HepG2 (cell line): ENCODE data around the gene EPS8. TPM values are rescaled to one million over a fixed set of nuclear protein-coding genes. Genes with fewer than 3 reads are reported as not detected.

ENCODE experiments used
- ATAC-seq: fragments of 200-7000 bp; cut with Tn5 transposase; 3 replicates; pipeline ENCODE4 v1.9.1; 2020; ENCODE audit warnings: mild to moderate bottlenecking, moderate library complexity
- BruUV-seq: library from RNA; stranded (reverse); fragments of 400-500 nt; replicated peaks from 2 replicates; lab custom pipeline; 2021; lab: Mats Ljungman, UMichigan
- CTCF ChIA-PET: fragments of 300-600 bp; formaldehyde crosslinking; extraction: SDS; loops from one replicate; lab custom pipeline; 2021; ENCODE audit warnings: low total read pairs, inconsistent platforms, low intra/inter-chr PET ratio; lab: Yijun Ruan, JAX
- POLR2A ChIA-PET: fragments of 350-600 bp; sonication (Branson Sonifier 250); formaldehyde crosslinking; loops from one replicate; lab custom pipeline; 2020; ENCODE audit warnings: antibody characterized with exemption, inconsistent platforms; lab: Yijun Ruan, JAX
- DNase-seq: peaks from one replicate; pipeline ENCODE4 v3.0.0-alpha.2; 2015; ENCODE audit warnings: low spot score
- FAIRE-seq: peaks from 3 replicates; lab custom pipeline; 2011; peaks lifted over from hg19 to GRCh38; lab: Jason Lieb, UNC
- H2AFZ ChIP-seq: one replicate; pipeline ENCODE4 v1.6.1; 2011; ENCODE audit warnings: low read length, inconsistent platforms
- H3K27ac ChIP-seq: fragments of 300-600 bp; 3 replicates; pipeline ENCODE4 v1.8.0; 2011; ENCODE audit warnings: mixed run types, mild to moderate bottlenecking, mixed read lengths, low read length, inconsistent platforms; ENCODE audit not compliant: insufficient read depth; ENCODE audit errors: extremely low read length
- H3K27me3 ChIP-seq, 2 experiments: fragments of 200-600 bp in 1 of 2; 2 replicates in 1 of 2; 3 replicates in 1 of 2; pipeline versions ENCODE4 v1.6.0 to v1.8.0; 2011; ENCODE audit warnings: low read length in 2 of 2, mild to moderate bottlenecking in 2 of 2, moderate library complexity in 2 of 2, inconsistent platforms in 1 of 2; ENCODE audit not compliant: insufficient read depth in 2 of 2, control insufficient read depth in 1 of 2
- H3K36me3 ChIP-seq, 2 experiments: fragments of 200-600 bp in 1 of 2; replicated peaks in 1 of 2; 2 replicates in 1 of 2; 3 replicates in 1 of 2; pipeline versions ENCODE4 v1.5.1 to v1.8.0; 2011; ENCODE audit warnings: low read length in 2 of 2, inconsistent platforms in 1 of 2; ENCODE audit not compliant: insufficient read depth in 2 of 2, control insufficient read depth in 1 of 2
- H3K4me1 ChIP-seq: 2 replicates; pipeline ENCODE4 v1.5.1; 2012; ENCODE audit warnings: low read length, inconsistent platforms; ENCODE audit not compliant: insufficient read depth
- H3K4me2 ChIP-seq: 2 replicates; pipeline ENCODE4 v1.6.0; 2011; ENCODE audit warnings: low read depth, low read length, inconsistent platforms
- H3K4me3 ChIP-seq, 3 experiments: fragments of 200-600 bp in 1 of 3; sonication (generic), shearing (Covaris generic) in 1 of 3; replicated peaks in 1 of 3; 2 replicates each; pipeline ENCODE4 v1.5.1; 2011 to 2016; ENCODE audit warnings: low read length in 3 of 3, inconsistent platforms in 2 of 3, low read depth in 2 of 3, mild to moderate bottlenecking in 2 of 3, control low read depth in 1 of 3, mixed read lengths in 1 of 3; ENCODE audit not compliant: insufficient read depth in 1 of 3
- H3K79me2 ChIP-seq: one replicate; pipeline ENCODE4 v1.6.1; 2011; ENCODE audit warnings: low read length, inconsistent platforms; ENCODE audit not compliant: insufficient read depth
- H3K9ac ChIP-seq: 2 replicates; pipeline ENCODE4 v1.6.0; 2011; ENCODE audit warnings: mild to moderate bottlenecking, low read depth, low read length, inconsistent platforms; ENCODE audit not compliant: insufficient read depth
- H3K9me3 ChIP-seq: 2 replicates; pipeline ENCODE4 v1.5.1; 2012; ENCODE audit warnings: mild to moderate bottlenecking, low read length
- H4K20me1 ChIP-seq: 2 replicates; pipeline ENCODE4 v1.6.0; 2011; ENCODE audit warnings: inconsistent platforms, mild to moderate bottlenecking, low read length, moderate library complexity; ENCODE audit not compliant: insufficient read depth
- FUBP1 ChIP-seq: sonication (generic); formaldehyde crosslinking; IDR thresholded peaks from 2 replicates; pipeline ENCODE4 v1.5.1; 2020; ENCODE audit warnings: missing genetic modification reagents, mild to moderate bottlenecking, borderline replicate concordance
- IRF2 ChIP-seq: IDR thresholded peaks from 2 replicates; pipeline ENCODE4 v1.6.1; 2018; ENCODE audit warnings: missing genetic modification reagents, missing compliant biosample characterization
- MTA1 ChIP-seq: sonication (generic); formaldehyde crosslinking; IDR thresholded peaks from 2 replicates; pipeline ENCODE4 v1.4.0; 2020; ENCODE audit warnings: missing genetic modification reagents, mild to moderate bottlenecking, borderline replicate concordance
- NKX3-1 ChIP-seq: sonication (generic); formaldehyde crosslinking; IDR thresholded peaks from 2 replicates; pipeline ENCODE4 v1.5.0; 2020; ENCODE audit warnings: missing genetic modification reagents
- ZNF18 ChIP-seq: sonication (generic); formaldehyde crosslinking; IDR thresholded peaks from 2 replicates; pipeline ENCODE4 v1.8.0; 2022; ENCODE audit warnings: mild to moderate bottlenecking, missing genetic modification reagents; ENCODE audit not compliant: insufficient replicate concordance
- ZNF431 ChIP-seq: sonication (generic); formaldehyde crosslinking; IDR thresholded peaks from 2 replicates; pipeline ENCODE4 v1.9.0; 2022; ENCODE audit warnings: missing genetic modification reagents, low read depth, mild to moderate bottlenecking, borderline replicate concordance
- WGBS: methylation state at CpG from one replicate; pipeline ENCODE4 v1.1.6; 2017; ENCODE audit warnings: low lambda C conversion rate; 5-methylcytosine and 5-hydroxymethylcytosine counted together
- in situ Hi-C: cut with HindIII; loops from 2 replicates; pipeline ENCODE4 v1.10.0; 2017; ENCODE audit warnings: low pct_unique_long_range_greater_than_20kb; ENCODE audit not compliant: extremely low pct_ligation_motif_present
- intact Hi-C: fragments of 100-400 bp; cut with micrococcal nuclease; formaldehyde crosslinking; loops from one replicate; pipeline ENCODE4 v1.10.0; 2022; ENCODE audit not compliant: unreplicated experiment
- polyA plus RNA-seq, 8 experiments: library from polyadenylated mRNA; depleted of rRNA in 3 of 8; stranded (reverse) in 7 of 8; unstranded in 1 of 8; fragments of >200 nt; fragmentation: Illumina TruSeq in 4 of 8; extraction: Trizol in 4 of 8; gene quantifications; 2 replicates each; pipeline versions ENCODE4 v1.2.1 to v1.2.3, GENCODE V29; 2011 to 2016; ENCODE audit warnings: low read depth in 4 of 8, missing spikeins in 1 of 8, mixed read lengths in 1 of 8; ENCODE audit not compliant: insufficient read depth in 1 of 8
- total RNA-seq, 5 experiments: library from RNA; depleted of rRNA; stranded (reverse); fragments of >200 nt; fragmentation: Illumina TruSeq; extraction: Trizol; gene quantifications; 2 replicates each; pipeline ENCODE4 v1.2.3, GENCODE V29; 2016; ENCODE audit warnings: low read depth in 1 of 5

Gene EPS8
- total and polyA plus RNA-seq, 2 of the 13 experiments (the other 11 are each of a cell fraction or from before 2014, with no cell fraction given): 37.1 to 43.4 TPM

DNA sequence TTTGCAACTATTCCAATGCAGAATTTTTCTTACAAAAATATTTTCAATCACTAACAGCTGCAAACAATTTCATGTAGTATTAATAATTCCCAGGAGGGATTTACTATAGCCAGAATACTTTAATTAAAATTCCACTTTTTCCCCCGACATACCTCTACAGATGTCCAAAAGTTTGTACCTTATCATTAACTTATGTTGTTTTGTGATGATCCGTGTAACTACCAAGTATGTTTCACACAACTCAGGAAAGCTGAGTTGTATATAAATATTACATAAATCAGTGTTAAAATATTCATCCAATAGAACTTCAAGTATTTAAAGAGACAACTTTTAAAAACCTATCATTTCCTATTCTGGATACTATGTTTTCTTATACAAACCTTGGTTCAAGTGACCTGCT lies 2.4 kb downstream of the EPS8 start:
- Histone ChIP-seq H3K4me3 (peak overlapping the region; percentile 3 to 92 (median 91); a peak in 4 of 6 replicates), H4K20me1 (no peaks in the 10 kb centered on the region; the same call in 1 of the 2 replicates), H2AFZ (no peak overlapping the region), H3K79me2 (peaks cover 67% of the 10 kb centered on the region), H3K4me1 (peaks cover 66% of the 10 kb centered on the region), H3K27ac (no peak overlapping the region), H3K9me3 (no peaks in the 10 kb centered on the region), H3K36me3 (no peaks in the 10 kb centered on the region), H3K27me3 (no peaks in the 10 kb centered on the region; a peak in 1 of 5 replicates), H3K9ac (no peak overlapping the region), H3K4me2 (peak overlapping the region; percentile 73)
- intact Hi-C loops (no loop called here), in situ Hi-C loops (no loop called here)
- DNase-seq (no peak), FAIRE-seq (no peak), ATAC-seq (no peak)
- POLR2A ChIA-PET: interaction anchor here (1.1 kb wide), 1 partner anchor 10 kb away, joined by 3 read pairs; no protein-coding TSS in a partner anchor
- TF ChIP-seq ZNF431 (CRISPR knock-in tag) (no peak), ZNF18 (CRISPR knock-in tag) (no peak), IRF2 (CRISPR knock-in tag) (no peak), FUBP1 (CRISPR knock-in tag) (no peak), MTA1 (CRISPR knock-in tag) (no peak), NKX3-1 (CRISPR knock-in tag) (no peak)
- WGBS: 74% methylated on average over 2 of the region's 2 CpGs
- CTCF ChIA-PET: no interaction called here
- BruUV-seq: no TSS peak
